HEK293T (cell line): ENCODE results near the gene RBM20.

Source experiments
- CTCF ChIA-PET: fragments of 350-600 bp; formaldehyde crosslinking; extraction: SDS; loops from one replicate; lab custom pipeline; 2021; ENCODE audit warnings: antibody characterized with exemption, inconsistent platforms; lab: Yijun Ruan, JAX
- POLR2A ChIA-PET: fragments of 350-600 bp; formaldehyde crosslinking; extraction: SDS; loops from one replicate; lab custom pipeline; 2020; ENCODE audit warnings: antibody characterized with exemption, inconsistent platforms; lab: Yijun Ruan, JAX
- DNase-seq: peaks from one replicate; pipeline ENCODE4 v3.0.0; 2012; ENCODE audit warnings: mixed read lengths; ENCODE audit errors: extremely low spot score
- ARNT ChIP-seq: fragments of 450-650 bp; IDR thresholded peaks from 2 replicates; pipeline ENCODE4 v1.6.1; 2017; ENCODE audit warnings: mild to moderate bottlenecking
- BHLHE40 ChIP-seq: fragments of 450-650 bp; IDR thresholded peaks from 2 replicates; pipeline ENCODE4 v1.6.1; 2016; ENCODE audit warnings: mild to moderate bottlenecking, moderate library complexity, borderline replicate concordance
- CTBP1 ChIP-seq: fragments of 450-650 bp; IDR thresholded peaks from 2 replicates; pipeline ENCODE4 v1.6.1; 2016; ENCODE audit warnings: borderline replicate concordance
- ELF4 ChIP-seq: fragments of 450-650 bp; IDR thresholded peaks from 2 replicates; pipeline ENCODE4 v1.6.1; 2017; ENCODE audit warnings: antibody characterized with exemption
- FOXA1 ChIP-seq: fragments of 450-650 bp; IDR thresholded peaks from 2 replicates; pipeline ENCODE4 v1.6.1; 2016; ENCODE audit warnings: mild to moderate bottlenecking
- FOXK2 ChIP-seq: fragments of 450-650 bp; IDR thresholded peaks from 2 replicates; pipeline ENCODE4 v1.6.1; 2016; ENCODE audit warnings: mild to moderate bottlenecking
- FOXM1 ChIP-seq: fragments of 450-650 bp; IDR thresholded peaks from 2 replicates; pipeline ENCODE4 v1.6.1; 2017; ENCODE audit warnings: mild to moderate bottlenecking, borderline replicate concordance
- HDGF ChIP-seq: fragments of 450-650 bp; IDR thresholded peaks from 2 replicates; pipeline ENCODE4 v1.6.1; 2017; ENCODE audit warnings: antibody characterized with exemption, borderline replicate concordance
- L3MBTL2 ChIP-seq: fragments of 450-650 bp; conservative IDR thresholded peaks from 2 replicates; pipeline ENCODE4 v1.6.1; 2016; ENCODE audit warnings: mild to moderate bottlenecking
- LEF1 ChIP-seq: fragments of 450-650 bp; IDR thresholded peaks from 2 replicates; pipeline ENCODE4 v1.6.1; 2017; ENCODE audit warnings: mild to moderate bottlenecking, borderline replicate concordance
- NFRKB ChIP-seq: fragments of 450-650 bp; IDR thresholded peaks from 2 replicates; pipeline ENCODE4 v1.6.1; 2016; ENCODE audit warnings: mild to moderate bottlenecking, moderate library complexity
- PKNOX1 ChIP-seq: fragments of 450-650 bp; IDR thresholded peaks from 2 replicates; pipeline ENCODE4 v1.6.1; 2016
- SP1 ChIP-seq: fragments of 450-650 bp; IDR thresholded peaks from 2 replicates; pipeline ENCODE4 v1.6.1; 2017
- SUZ12 ChIP-seq: fragments of 450-650 bp; IDR thresholded peaks from 2 replicates; pipeline ENCODE4 v1.6.1; 2016; ENCODE audit warnings: mild to moderate bottlenecking
- TARDBP ChIP-seq: fragments of 450-650 bp; IDR thresholded peaks from 2 replicates; pipeline ENCODE4 v1.6.1; 2016
- ZNF384 ChIP-seq: fragments of 450-650 bp; IDR thresholded peaks from 2 replicates; pipeline ENCODE4 v1.6.1; 2016

The RBM20 gene

GRCh38 chr10:110647136-110647430, 2.9 kb downstream of the RBM20 start:
- POLR2A ChIA-PET: interaction anchor here (1.4 to 2.7 kb wide), 3 partner anchors 19 to 30 kb away, joined by 3 to 10 read pairs (median 5); no protein-coding TSS in a partner anchor
- TF ChIP-seq FOXA1 (no peak), PKNOX1 (peak; percentile 29; the same call in 1 of the 2 replicates)
- CTCF ChIA-PET: interaction anchor here (1.2 kb wide), 1 partner anchor 25 kb away, joined by 6 read pairs; no protein-coding TSS in a partner anchor
- DNase-seq: no peak

- ChIA-PET POLR2A (interaction anchor here (0.9 to 2.7 kb wide), 2 partner anchors 9 to 23 kb away, joined by 4 to 10 read pairs; no protein-coding TSS in a partner anchor), CTCF (interaction anchor here (0.6 kb wide), 1 partner anchor 23 kb away, joined by 3 read pairs; no protein-coding TSS in a partner anchor)
- no peak for DNase-seq
- TF ChIP-seq BHLHE40: no peak
- TF ChIP-seq FOXK2: no peak
- no peak for TF ChIP-seq ELF4
- no peak for TF ChIP-seq SP1
- no peak for TF ChIP-seq ARNT
- TF ChIP-seq NFRKB: no peak
- no peak for TF ChIP-seq FOXM1
- no peak for TF ChIP-seq PKNOX1
- TF ChIP-seq L3MBTL2: no peak
- TF ChIP-seq TARDBP: no peak
- no peak for TF ChIP-seq HDGF
- TF ChIP-seq ZNF384: no peak
- no peak for TF ChIP-seq LEF1
- no peak for TF ChIP-seq CTBP1
- TF ChIP-seq FOXA1: no peak
- TF ChIP-seq SUZ12: no peak
These were observed 4.7 kb downstream of the RBM20 start for GRCh38 chr10:110648692-110649346.

DNA sequence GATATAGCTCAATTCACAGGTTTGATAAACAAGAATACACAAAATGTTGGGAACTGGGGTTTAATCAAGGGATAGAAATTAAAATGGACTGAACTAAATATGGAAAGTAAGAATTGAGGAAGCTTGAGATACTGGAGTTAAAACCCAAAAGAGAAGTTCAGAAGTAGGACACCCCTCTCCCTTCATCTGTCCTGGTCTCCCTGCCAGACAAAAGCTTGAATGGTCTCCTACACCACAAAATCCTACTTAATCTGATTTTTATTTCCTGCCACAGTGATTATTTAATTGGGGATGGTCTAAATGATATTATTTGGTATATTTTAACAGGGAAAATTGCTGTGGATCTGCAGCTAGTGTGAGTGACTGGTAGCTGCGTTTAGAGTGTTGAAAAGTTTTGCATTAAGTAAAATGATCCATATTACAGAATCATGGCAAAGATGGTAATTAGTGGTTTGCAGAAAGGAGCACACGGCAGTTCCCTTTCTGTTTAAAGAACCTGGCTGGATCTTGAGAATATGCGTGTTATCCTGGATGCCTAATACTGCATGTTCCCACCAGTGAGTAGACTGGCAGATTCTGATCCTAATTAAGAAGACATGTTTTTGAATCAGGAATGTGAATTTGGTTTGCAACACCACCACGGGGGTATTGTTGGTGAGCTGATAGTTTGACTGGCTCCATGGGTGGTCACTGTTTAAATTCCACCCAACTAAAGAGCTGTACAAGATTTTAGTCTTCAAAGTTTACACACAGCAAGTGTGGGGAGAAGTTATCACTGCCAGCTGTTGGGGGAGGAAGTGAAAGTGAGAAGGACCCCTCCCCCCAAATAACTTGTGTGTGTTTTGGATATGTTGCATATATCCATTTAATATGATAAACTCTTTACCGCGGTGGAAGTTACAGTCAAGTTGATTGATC, 5.5 kb downstream of the RBM20 start:
- DNase-seq: no peak
- ChIA-PET POLR2A (interaction anchor here (0.9 kb wide), 1 partner anchor 8 kb away, joined by 4 read pairs; no protein-coding TSS in a partner anchor), CTCF (interaction anchor here (0.6 to 0.7 kb wide), 2 partner anchors 22 to 23 kb away, joined by 3 read pairs; no protein-coding TSS in a partner anchor)
- TF ChIP-seq ELF4 (no peak), NFRKB (no peak), BHLHE40 (no peak), FOXK2 (no peak), FOXA1 (no peak), SUZ12 (no peak), SP1 (no peak), CTBP1 (no peak), TARDBP (no peak), FOXM1 (no peak), PKNOX1 (no peak), L3MBTL2 (no peak), LEF1 (no peak), ARNT (no peak), ZNF384 (no peak), HDGF (no peak)

DNA sequence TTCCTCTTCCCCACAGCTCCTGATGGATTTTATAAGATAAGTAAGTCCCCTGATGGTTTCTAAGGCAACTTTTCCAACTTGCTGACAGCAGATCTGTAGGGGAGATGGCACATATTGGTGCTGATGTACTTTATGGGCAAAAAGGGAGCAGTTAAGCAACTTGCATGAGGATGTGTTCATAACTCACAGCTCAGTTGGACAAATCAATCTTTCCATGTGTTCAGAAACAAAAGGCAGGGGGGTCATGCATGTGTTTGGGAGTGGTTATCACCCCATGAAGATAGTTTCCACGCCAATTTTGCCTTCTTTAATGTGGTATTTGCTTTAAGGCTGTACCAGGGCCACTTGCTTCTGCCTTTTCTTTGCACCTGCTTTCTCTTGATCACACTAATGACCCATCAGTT, 6.1 kb downstream of the RBM20 start:
- TF ChIP-seq HDGF (no peak), ZNF384 (no peak), FOXM1 (no peak), ARNT (peak; percentile 31; the same call in 1 of the 2 replicates), PKNOX1 (peak; percentile 91), SUZ12 (no peak), CTBP1 (peak; percentile 92), LEF1 (0 out of 2 replicates have a peak, but pooled peaks have one; percentile 39), SP1 (no peak), ELF4 (no peak)
- DNase-seq: no peak
- ChIA-PET POLR2A (no interaction called here), CTCF (interaction anchor here (0.7 kb wide), 1 partner anchor 22 kb away, joined by 3 read pairs; no protein-coding TSS in a partner anchor)
